DMS79 treated with DMSO at 0.1 percent for 48 hours (cell line): Measurements from ENCODE around the gene RWDD4.
"Not testable (repeated sequence)": the region's sequence is repeated elsewhere in the genome, so short reads cannot be mapped to it uniquely, and the experiment has no call there.

Experiments used
- DNase-seq: peaks from one replicate; lab custom pipeline; 2025; lab: John Stamatoyannopoulos, UW

The RWDD4 gene

GRCh38 chr4:183635741-183636140 is 23.2 kb downstream of the RWDD4 start:
- no peak for DNase-seq

GRCh38 chr4:183635321-183635720 is 23.7 kb downstream of the RWDD4 start:
- no peak for DNase-seq

- DNase-seq: no peak
Measured at GRCh38 chr4:183633476-183634400, 25.2 kb downstream of the RWDD4 start.

- no peak for DNase-seq
Measured at GRCh38 chr4:183632689-183633088, 26.3 kb downstream of the RWDD4 start.

GRCh38 chr4:183631577-183632198 is 27.3 kb downstream of the RWDD4 start:
- DNase-seq: no peak

- DNase-seq: no peak
Measured at GRCh38 chr4:183627979-183628588, 30.9 kb downstream of the RWDD4 start.

- not testable (repeated sequence) for DNase-seq
Measured at GRCh38 chr4:183627286-183627685, 31.7 kb downstream of the RWDD4 start.

GRCh38 chr4:183626168-183626567 is 32.8 kb downstream of the RWDD4 start:
- DNase-seq: no peak

- DNase-seq: no peak
Measured at GRCh38 chr4:183624548-183624947, 34.4 kb downstream of the RWDD4 start.

- no peak for DNase-seq
Measured at GRCh38 chr4:183621875-183622274, 37.1 kb downstream of the RWDD4 start.

GRCh38 chr4:183620421-183620820 is 38.6 kb downstream of the RWDD4 start:
- DNase-seq: no peak

GRCh38 chr4:183618681-183619080 is 40.3 kb downstream of the RWDD4 start:
- no peak for DNase-seq

GRCh38 chr4:183617075-183617474 is 41.9 kb downstream of the RWDD4 start:
- DNase-seq: no peak

- DNase-seq: no peak
Measured at GRCh38 chr4:183612329-183613250, 46.4 kb downstream of the RWDD4 start.

GRCh38 chr4:183611210-183611830 is 47.7 kb downstream of the RWDD4 start:
- DNase-seq: no peak

GRCh38 chr4:183610613-183611012 is 48.4 kb downstream of the RWDD4 start:
- no peak for DNase-seq

- no peak for DNase-seq
Measured at GRCh38 chr4:183610033-183610432, 49.0 kb downstream of the RWDD4 start.

GRCh38 chr4:183609151-183609550 is 49.8 kb downstream of the RWDD4 start:
- no peak for DNase-seq

- no peak for DNase-seq
Measured at GRCh38 chr4:183607894-183608293, 51.1 kb downstream of the RWDD4 start.

- DNase-seq: no peak
Measured at GRCh38 chr4:183602557-183603027, 56.4 kb downstream of the RWDD4 start.

GRCh38 chr4:183601381-183601780 is 57.6 kb downstream of the RWDD4 start:
- no peak for DNase-seq
